NCI-H146 (cell line): ENCODE data around the gene CUL7.

Experiments
- DNase-seq: peaks from one replicate; lab custom pipeline; 2025; lab: John Stamatoyannopoulos, UW

The CUL7 gene

GRCh38 chr6:43077333-43077809, 23.7 kb upstream of the CUL7 start:
- DNase-seq: no peak

GRCh38 chr6:43076464-43077332, 23.0 kb upstream of the CUL7 start:
- peak; percentile 76 for DNase-seq

- DNase-seq: peak; percentile 92
Observed at GRCh38 chr6:43075670-43076463, 22.2 kb upstream of the CUL7 start, which contains the start of gene PTK7. Gene PTK7 (plus strand): TSS chr6:43076314. CDS start chr6:43076489, 175 bp downstream.

- DNase-seq: no peak
Observed at GRCh38 chr6:43074847-43075669, 21.4 kb upstream of the CUL7 start.

- DNase-seq: peak; percentile 71
Observed at GRCh38 chr6:43070028-43070632, 16.5 kb upstream of the CUL7 start.

- DNase-seq: no peak
Observed at GRCh38 chr6:43062818-43063217, 9.2 kb upstream of the CUL7 start.

GRCh38 chr6:43061861-43062260, 8.2 kb upstream of the CUL7 start:
- no peak for DNase-seq

- DNase-seq: no peak
Observed at GRCh38 chr6:43060755-43061633, 7.3 kb upstream of the CUL7 start.

- DNase-seq: peak; percentile 84
Observed at GRCh38 chr6:43060034-43060754, 6.5 kb upstream of the CUL7 start.

- DNase-seq: peak; percentile 100
Observed at GRCh38 chr6:43059168-43060033, 5.8 kb upstream of the CUL7 start, which contains the start of the genes KLC4 and MRPL2. Gene KLC4 (plus strand): TSS chr6:43059631. CDS start chr6:43061336, 1,705 bp downstream. Gene MRPL2 (minus strand): TSS chr6:43059434. CDS start chr6:43059381, 53 bp downstream.

GRCh38 chr6:43058531-43058930, 4.9 kb upstream of the CUL7 start:
- no peak for DNase-seq

- no peak for DNase-seq
Observed at GRCh38 chr6:43055966-43056365, 2.3 kb upstream of the CUL7 start.

- no peak for DNase-seq
Observed at GRCh38 chr6:43054206-43054943, 724 bp upstream of the CUL7 start.

GRCh38 chr6:43052842-43053544, 658 bp downstream of the CUL7 start:
- DNase-seq: peak; percentile 44

GRCh38 chr6:43052225-43052841, 1.3 kb downstream of the CUL7 start:
- no peak for DNase-seq

GRCh38 chr6:43050981-43051380, 2.7 kb downstream of the CUL7 start:
- DNase-seq: no peak

- no peak for DNase-seq
Observed at GRCh38 chr6:43047998-43048397, 5.7 kb downstream of the CUL7 start.
